Ascending aorta (tissue), 2 donors: ENCODE data around the gene TJP1. TPM values are rescaled to one million over a fixed set of nuclear protein-coding genes. Genes with fewer than 3 reads are reported as not detected.

Experiments
- DNase-seq, 2 donors: peaks; one replicate each; pipeline ENCODE4 v3.0.0-alpha.2; 2019; ENCODE audit warnings: low spot score in 2 of 2
- H3K27ac ChIP-seq, 2 donors: fragments of 200-600 bp; sonication (generic); one replicate each; pipeline ENCODE4 v1.5.1; 2016 to 2017; ENCODE audit warnings: mild to moderate bottlenecking in 1 of 2
- H3K27me3 ChIP-seq: fragments of 200-600 bp; sonication (generic); one replicate; pipeline ENCODE4 v1.5.1; 2017
- H3K36me3 ChIP-seq, 2 donors: fragments of 200-600 bp; sonication (generic); one replicate each; pipeline ENCODE4 v1.5.1; 2016
- H3K4me1 ChIP-seq, 2 donors: fragments of 200-600 bp; sonication (generic); one replicate each; pipeline ENCODE4 v1.5.1; 2016 to 2017; ENCODE audit warnings: mild to moderate bottlenecking in 1 of 2
- H3K4me3 ChIP-seq, 2 donors: fragments of 200-600 bp; sonication (generic); one replicate each; pipeline ENCODE4 v1.5.1; 2016 to 2017; ENCODE audit warnings: mild to moderate bottlenecking in 1 of 2
- H3K9me3 ChIP-seq, 2 donors: fragments of 200-600 bp; sonication (generic); one replicate each; pipeline ENCODE4 v1.5.1; 2016
- CTCF ChIP-seq, 3 experiments: fragments of 200-600 bp in 2 of 3; fragments of 450-650 bp in 1 of 3; sonication (generic) in 2 of 3; IDR thresholded peaks; one replicate each; pipeline ENCODE4 v1.5.1; 2016 to 2019; ENCODE audit warnings: antibody characterized with exemption in 3 of 3, mild to moderate bottlenecking in 1 of 3, moderate library complexity in 1 of 3
- intact Hi-C: fragments of 100-400 bp; cut with DNase I; formaldehyde crosslinking; loops from one replicate; pipeline ENCODE4 v1.15.1; 2023
- total RNA-seq: library from RNA; depleted of rRNA; stranded (reverse); fragments of >200 nt; gene quantifications from one replicate; pipeline ENCODE4 v1.1.0, GENCODE V29; 2016

Gene TJP1
- total RNA-seq, 1 donor from 2014 or later: 90.0 TPM

GRCh38 chr15:29774900-29775299 is 47.4 kb downstream of the TJP1 start:
- Histone ChIP-seq H3K4me1 (peaks cover 0 to 3% of the 10 kb centered on the region in 2 donors), H3K9me3 (no peaks in the 10 kb centered on the region), H3K4me3 (no peak overlapping the region), H3K27me3 (no peaks in the 10 kb centered on the region), H3K27ac (no peak overlapping the region), H3K36me3 (peaks cover 0 to 17% of the 10 kb centered on the region in 2 donors)
- TF ChIP-seq CTCF (IDR thresholded peaks at IDR 0.05): no peak
- intact Hi-C loops: loop anchor here (5.0 kb wide), 1 partner anchor 42 kb away; no protein-coding TSS in a partner anchor
- DNase-seq: no peak

GRCh38 chr15:29773816-29774215 is 48.5 kb downstream of the TJP1 start:
- Histone ChIP-seq H3K4me3 (no peak overlapping the region), H3K9me3 (no peaks in the 10 kb centered on the region), H3K4me1 (peaks cover 0 to under 1% of the 10 kb centered on the region in 2 donors), H3K27me3 (no peaks in the 10 kb centered on the region), H3K27ac (no peak overlapping the region), H3K36me3 (peaks cover 0 to 27% of the 10 kb centered on the region in 2 donors)
- no peak for DNase-seq
- intact Hi-C loops: loop anchor here (5.0 kb wide), 1 partner anchor 43 kb away; no protein-coding TSS in a partner anchor
- TF ChIP-seq CTCF (IDR thresholded peaks at IDR 0.05): no peak

- Histone ChIP-seq H3K27ac (no peak overlapping the region), H3K4me3 (no peak overlapping the region), H3K27me3 (no peaks in the 10 kb centered on the region), H3K4me1 (no peaks in the 10 kb centered on the region), H3K36me3 (peaks cover 0 to 33% of the 10 kb centered on the region in 2 donors), H3K9me3 (no peaks in the 10 kb centered on the region)
- intact Hi-C loops: loop anchor here (5.0 kb wide), 1 partner anchor 44 kb away; no protein-coding TSS in a partner anchor
- no peak for DNase-seq
- TF ChIP-seq CTCF (IDR thresholded peaks at IDR 0.05): no peak
Observed at GRCh38 chr15:29773000-29773399, 49.3 kb downstream of the TJP1 start.

- H3K27me3 ChIP-seq: no peaks in the 10 kb centered on the region
- no peaks in the 10 kb centered on the region for H3K4me1 ChIP-seq
- no peak overlapping the region for H3K4me3 ChIP-seq
- peaks cover 0 to 37% of the 10 kb centered on the region in 2 donors for H3K36me3 ChIP-seq
- no peak for DNase-seq
- H3K9me3 ChIP-seq: no peaks in the 10 kb centered on the region
- intact Hi-C loops: loop anchor here (5.0 kb wide), 1 partner anchor 47 kb away; no protein-coding TSS in a partner anchor
- no peak overlapping the region for H3K27ac ChIP-seq
- TF ChIP-seq CTCF (IDR thresholded peaks at IDR 0.05): no peak
Observed at GRCh38 chr15:29770796-29771195, 51.5 kb downstream of the TJP1 start.

- Histone ChIP-seq H3K27me3 (no peaks in the 10 kb centered on the region), H3K36me3 (peaks cover 18 to 50% of the 10 kb centered on the region in 2 donors), H3K27ac (no peak overlapping the region), H3K9me3 (no peaks in the 10 kb centered on the region), H3K4me3 (no peak overlapping the region), H3K4me1 (no peaks in the 10 kb centered on the region)
- no peak for TF ChIP-seq CTCF (IDR thresholded peaks at IDR 0.05)
- no peak for DNase-seq
- intact Hi-C loops: no loop called here
Observed at GRCh38 chr15:29765898-29766527, 56.3 kb downstream of the TJP1 start.
